GM18502 (cell line): ENCODE results near the gene MS4A13.
"Not testable (repeated sequence)": the region's sequence is repeated elsewhere in the genome, so short reads cannot be mapped to it uniquely, and the experiment has no call there.

ENCODE experiments used
- ATAC-seq: cut with Tn5 transposase; IDR thresholded peaks from one replicate; pipeline ENCODE4 v1.9.1; 2021; ENCODE audit warnings: mild to moderate bottlenecking; ENCODE audit not compliant: unreplicated experiment, poor library complexity

The MS4A13 gene

GRCh38 chr11:60528934-60529333 is 13.7 kb downstream of the MS4A13 start:
- peak; percentile 78 for ATAC-seq

GRCh38 chr11:60530454-60531100 is 15.4 kb downstream of the MS4A13 start:
- ATAC-seq: no peak

GRCh38 chr11:60532383-60532782 is 17.2 kb downstream of the MS4A13 start:
- ATAC-seq: not testable (repeated sequence)

- ATAC-seq: not testable (repeated sequence)
These were observed 23.4 kb downstream of the MS4A13 start for GRCh38 chr11:60538627-60539026.

- ATAC-seq: no peak
These were observed 28.9 kb downstream of the MS4A13 start for GRCh38 chr11:60544077-60544476.

- ATAC-seq: no peak
These were observed 46.1 kb downstream of the MS4A13 start for GRCh38 chr11:60561254-60561653.

GRCh38 chr11:60563553-60564235 is 48.5 kb downstream of the MS4A13 start:
- ATAC-seq: no peak

- ATAC-seq: no peak
These were observed 51.6 kb downstream of the MS4A13 start for GRCh38 chr11:60566776-60567175.

GRCh38 chr11:60570970-60571369 is 55.8 kb downstream of the MS4A13 start:
- peak; percentile 55 for ATAC-seq

GRCh38 chr11:60589611-60590010 is 74.4 kb downstream of the MS4A13 start:
- no peak for ATAC-seq
